RPMI7951 (cell line): Measurements from ENCODE around the gene TMPRSS11D. TPM values are rescaled to one million over a fixed set of nuclear protein-coding genes. Genes with fewer than 3 reads are reported as not detected.

Experiments
- DNase-seq: peaks from one replicate; pipeline ENCODE4 v3.0.0-alpha.2; 2012; ENCODE audit warnings: low read depth
- total RNA-seq: library from RNA; depleted of rRNA; stranded (reverse); fragments of >200 nt; shearing (Covaris generic); gene quantifications from 2 replicates; pipeline ENCODE4 v1.2.3, GENCODE V29; 2014; rRNA removed

Gene TMPRSS11D, protein sequence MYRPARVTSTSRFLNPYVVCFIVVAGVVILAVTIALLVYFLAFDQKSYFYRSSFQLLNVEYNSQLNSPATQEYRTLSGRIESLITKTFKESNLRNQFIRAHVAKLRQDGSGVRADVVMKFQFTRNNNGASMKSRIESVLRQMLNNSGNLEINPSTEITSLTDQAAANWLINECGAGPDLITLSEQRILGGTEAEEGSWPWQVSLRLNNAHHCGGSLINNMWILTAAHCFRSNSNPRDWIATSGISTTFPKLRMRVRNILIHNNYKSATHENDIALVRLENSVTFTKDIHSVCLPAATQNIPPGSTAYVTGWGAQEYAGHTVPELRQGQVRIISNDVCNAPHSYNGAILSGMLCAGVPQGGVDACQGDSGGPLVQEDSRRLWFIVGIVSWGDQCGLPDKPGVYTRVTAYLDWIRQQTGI
- total RNA-seq = not detected in 2 replicates

DNA sequence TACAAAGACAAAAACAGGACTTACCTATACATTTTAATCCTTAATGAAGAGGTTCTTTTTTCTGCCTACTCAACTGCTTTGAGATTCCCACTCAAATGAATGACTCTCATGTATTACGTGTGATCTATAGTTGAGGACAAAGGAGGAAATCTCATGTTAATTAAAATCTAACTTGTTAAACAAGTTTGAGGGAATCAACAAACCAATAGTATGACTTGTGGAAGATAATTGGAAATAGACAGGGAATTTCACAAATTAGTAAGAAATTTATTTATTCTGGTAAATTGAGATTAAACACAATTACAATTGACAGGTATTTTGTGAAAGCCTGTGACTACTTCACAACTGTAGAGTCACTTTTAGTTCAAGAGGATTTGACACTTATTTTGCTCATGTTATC, at the start of gene TMPRSS11D:
TSS of gene TMPRSS11D (minus strand) at position 101 of the 400 bp plus-strand sequence. CDS start at position 32, 69 bp downstream.
- no peak for DNase-seq

DNA sequence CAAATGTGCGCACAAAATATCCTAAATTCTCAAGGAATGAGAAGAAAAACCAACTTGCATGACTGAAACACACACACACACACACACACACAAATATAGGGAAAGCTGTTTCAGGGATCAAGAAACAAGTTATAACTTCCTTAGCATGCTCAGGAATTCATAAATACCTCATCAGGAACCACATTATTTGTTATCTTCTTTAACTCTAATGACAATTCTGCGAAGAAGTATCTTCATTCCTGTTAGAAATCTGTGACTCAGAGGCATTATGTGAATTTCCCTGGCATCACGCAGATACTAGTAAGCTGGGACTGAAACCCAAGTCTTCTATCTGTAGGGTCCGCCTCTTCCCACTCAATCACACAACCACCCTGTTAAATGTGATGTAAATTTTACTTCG, 49.2 kb upstream of the TMPRSS11D start:
- DNase-seq = no peak

DNA sequence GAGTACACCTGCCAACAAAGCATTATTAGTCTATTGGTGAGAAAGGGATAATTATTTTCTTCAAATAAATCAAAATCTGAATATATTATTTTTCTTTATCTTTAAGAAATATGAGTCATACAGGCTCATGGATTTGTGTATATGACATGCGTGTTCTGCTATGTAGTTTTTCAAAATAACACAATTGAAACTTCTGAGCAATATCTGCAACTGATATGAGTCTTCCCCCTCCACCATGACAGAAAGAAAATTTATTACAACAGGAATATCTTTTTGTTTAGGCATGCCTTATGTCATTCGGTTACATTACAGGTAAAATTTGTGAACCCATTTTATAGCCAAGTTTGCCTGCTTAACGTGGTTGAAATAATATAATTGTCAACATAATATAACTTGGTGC, 47.5 kb upstream of the TMPRSS11D start:
- no peak for DNase-seq

DNA sequence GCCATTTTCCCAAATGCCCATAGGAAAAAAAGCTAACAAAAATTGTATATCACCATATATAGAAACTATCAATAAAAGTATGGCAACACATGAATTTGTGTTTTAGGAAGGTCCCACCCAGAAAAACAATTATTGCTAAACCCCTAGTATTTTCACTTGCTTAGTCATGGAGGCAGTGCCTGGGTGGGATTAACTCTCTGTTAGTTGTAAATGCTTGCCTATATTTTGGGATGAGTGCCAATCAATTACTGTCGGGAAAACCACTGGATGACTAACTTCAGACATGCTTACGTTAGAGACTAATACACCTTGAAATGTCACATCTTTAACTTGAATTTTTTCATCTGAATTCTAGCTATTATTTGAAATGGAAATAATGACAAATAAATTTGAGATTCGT, 45.6 kb upstream of the TMPRSS11D start:
- peak; percentile 28 for DNase-seq

DNA sequence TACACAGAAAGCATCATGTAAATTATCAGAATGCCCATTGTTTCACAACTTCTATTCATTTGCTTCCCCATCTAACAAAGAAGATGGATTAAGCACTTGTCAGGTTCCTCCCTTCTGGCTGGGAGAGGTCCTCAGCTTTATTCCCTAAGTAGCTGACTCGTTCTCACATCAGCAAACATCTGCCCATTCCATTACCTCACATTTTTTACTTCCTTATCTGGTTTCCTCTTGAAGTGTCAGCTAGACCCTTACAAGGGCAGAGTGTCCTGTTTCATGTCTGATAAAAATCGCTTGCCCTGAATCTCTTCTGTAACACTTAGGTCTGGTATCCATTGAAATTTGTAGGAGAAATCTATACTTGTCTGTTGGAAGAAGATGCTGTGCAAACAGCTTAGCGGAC, 44.7 kb upstream of the TMPRSS11D start:
- no peak for DNase-seq

DNA sequence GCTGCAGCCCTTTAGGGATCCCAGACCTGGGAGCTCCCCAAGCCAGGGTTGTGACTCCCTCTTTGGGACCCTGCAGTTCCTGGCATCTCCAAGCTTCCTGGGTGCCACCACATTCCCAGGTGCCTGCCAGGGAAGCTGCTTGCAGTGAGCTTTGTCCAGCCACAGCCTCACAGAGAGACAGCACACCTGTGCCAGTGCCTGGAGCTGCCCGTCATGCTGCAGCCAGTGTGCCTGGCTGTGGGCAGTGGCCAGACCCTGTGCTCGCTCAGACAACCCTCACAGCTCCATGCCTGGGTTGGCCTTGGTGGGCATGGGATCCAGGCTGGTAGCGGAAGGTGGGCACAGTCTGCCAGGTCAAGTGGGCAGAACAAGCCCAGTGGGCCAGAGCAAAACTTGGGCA, 43.4 kb upstream of the TMPRSS11D start:
- DNase-seq = no peak

DNA sequence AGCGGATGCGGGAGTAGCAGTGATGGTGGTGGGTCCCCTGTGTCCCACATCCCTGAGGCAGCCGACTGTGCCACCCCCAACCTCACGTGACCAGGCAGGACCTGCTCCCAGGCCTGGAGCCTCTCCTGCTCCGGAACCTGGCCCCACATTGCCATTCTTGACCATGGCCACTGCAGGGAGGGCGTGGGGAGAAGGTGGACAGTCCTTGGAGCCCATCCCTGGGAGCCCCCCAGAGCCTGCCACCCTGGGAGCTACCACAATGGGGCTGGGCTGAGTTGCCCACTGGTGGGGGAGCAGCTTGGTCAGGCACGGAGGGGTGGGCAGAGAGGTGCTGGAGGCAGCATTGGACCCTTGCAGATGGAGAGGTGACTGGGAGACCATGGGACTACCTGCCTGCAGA, 42.7 kb upstream of the TMPRSS11D start:
- no peak for DNase-seq

DNA sequence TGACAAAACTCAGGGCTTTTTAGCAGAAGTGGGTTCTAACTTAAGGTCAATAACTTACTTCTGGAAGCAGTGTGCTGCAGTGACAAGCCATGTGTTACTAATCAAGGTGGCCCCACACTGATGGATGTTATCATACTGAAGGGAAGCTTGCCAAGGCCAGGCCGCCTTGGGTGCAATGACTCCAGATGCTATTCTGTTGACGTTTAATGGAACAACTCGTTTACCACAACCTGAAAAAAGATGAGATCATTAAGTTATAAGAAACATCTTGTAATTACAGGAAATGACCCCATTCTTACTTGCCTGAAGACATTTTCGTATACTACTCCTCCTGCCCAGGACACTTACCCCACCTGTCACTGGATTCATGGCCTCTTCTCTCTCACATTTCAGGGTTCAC, 38.9 kb upstream of the TMPRSS11D start:
- peak; percentile 52 for DNase-seq

DNA sequence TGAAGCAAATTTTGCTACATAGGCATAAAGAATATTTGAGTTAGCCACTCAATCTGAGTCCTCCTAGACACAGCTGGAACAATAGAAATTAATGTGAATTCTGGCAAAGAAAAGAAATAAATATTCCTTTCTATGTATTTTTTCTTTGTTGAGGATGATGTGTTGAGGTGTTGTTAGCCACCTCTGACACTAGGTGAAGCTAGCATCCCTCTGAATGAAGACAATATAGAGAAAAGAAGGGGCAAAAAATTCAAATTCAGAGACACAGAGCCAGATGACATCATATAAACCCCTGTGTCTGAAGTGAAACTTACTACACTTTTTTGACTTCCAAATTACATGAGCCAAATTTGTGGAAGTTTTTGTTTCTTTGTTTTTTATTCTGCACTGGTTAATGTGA, 34.6 kb upstream of the TMPRSS11D start:
- DNase-seq = no peak

DNA sequence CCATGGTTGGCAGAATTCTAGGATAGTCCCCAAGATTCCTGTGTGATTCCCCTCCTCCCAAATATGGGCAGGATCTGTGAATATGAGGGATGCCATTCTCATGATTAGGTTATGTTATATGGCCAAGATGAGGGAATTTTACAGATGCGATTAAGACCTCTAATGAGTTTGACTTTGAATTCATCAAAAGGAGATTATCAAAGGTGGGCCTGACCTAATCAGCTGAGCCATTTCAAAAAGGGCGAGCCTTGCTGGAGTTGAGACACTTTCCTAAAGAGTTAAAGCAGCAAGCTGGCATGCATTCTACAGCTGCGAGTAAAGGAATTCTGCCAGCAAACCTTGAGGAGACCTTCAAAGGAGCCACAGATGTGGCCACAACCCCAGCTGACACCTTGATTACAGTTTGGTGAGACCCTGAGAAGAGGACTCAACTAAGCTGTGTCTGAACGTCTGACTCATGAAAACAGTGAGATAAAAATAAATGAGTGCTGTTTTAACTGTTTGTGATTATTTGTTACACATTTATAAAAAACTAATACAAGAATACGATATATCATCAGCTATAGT, 31.7 kb upstream of the TMPRSS11D start:
- DNase-seq = no peak

DNA sequence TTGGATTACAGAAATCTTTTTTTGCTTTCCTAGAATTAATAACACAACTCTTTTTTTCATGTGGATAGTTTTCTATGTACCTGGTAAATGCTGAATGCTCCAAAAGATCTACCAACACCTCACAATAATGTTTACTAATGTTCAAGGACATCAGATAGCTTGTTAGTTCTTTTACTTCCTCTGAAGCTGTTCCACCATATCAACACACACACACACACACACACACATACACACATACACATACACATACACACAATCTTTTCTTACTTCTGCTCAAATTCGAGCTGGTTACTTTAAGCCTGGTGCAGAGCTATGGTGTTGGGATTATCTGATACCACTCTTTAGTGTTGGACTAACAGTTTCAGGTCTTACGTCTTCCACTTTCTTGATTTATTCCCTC, 28.3 kb upstream of the TMPRSS11D start:
- no peak for DNase-seq

DNA sequence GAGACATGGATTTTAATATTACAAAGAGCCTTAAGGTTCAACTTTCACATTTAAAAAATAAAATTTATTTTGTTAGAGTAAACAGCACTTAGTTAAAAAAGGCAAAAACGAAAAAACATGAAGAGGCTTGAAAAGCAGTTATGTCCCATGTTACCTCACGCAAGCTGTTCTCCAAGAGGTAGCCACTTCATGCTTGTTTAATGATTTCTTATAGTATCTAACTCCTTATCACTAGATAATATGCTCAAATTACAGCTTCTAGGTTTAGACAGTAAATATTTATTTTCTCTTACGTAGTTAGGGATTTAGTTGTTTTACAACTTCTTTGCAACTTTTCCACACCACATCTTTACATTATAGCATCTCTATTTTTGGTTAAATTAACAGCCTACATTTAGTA, 27.8 kb upstream of the TMPRSS11D start:
- DNase-seq = no peak

DNA sequence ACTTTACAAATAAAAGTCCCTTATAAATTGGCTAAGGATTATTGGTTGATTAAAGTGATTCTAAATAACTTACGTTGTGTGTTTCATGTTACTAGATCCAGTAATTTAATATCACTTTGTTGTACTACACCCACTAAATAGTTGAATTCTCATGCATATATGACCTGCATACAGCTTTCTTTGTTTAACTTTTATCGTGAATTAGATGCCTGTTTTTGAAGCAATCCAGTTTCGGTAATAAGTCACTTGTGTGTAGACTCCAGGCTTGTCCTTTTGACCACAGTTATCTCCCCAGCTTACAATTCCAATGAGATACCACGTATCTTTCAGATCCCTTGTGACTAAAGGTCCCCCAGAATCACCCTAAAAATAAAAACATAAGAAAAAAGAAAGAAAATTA, 27.3 kb upstream of the TMPRSS11D start:
- no peak for DNase-seq

DNA sequence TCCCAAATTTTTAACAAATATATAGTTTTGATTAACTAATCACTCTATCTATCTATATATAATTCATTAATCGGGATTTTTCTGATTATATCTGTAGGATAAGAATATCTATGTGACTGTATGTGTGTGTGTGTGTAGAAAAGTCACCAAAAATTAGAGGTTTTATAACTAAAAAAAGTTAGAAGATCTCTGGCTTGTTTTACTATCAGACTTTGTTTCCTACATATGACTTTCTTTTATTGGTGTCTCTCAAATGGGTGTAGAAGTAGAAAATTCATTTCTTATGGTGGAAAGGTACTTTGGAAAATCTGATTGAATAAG, 26.7 kb upstream of the TMPRSS11D start:
- DNase-seq = no peak

DNA sequence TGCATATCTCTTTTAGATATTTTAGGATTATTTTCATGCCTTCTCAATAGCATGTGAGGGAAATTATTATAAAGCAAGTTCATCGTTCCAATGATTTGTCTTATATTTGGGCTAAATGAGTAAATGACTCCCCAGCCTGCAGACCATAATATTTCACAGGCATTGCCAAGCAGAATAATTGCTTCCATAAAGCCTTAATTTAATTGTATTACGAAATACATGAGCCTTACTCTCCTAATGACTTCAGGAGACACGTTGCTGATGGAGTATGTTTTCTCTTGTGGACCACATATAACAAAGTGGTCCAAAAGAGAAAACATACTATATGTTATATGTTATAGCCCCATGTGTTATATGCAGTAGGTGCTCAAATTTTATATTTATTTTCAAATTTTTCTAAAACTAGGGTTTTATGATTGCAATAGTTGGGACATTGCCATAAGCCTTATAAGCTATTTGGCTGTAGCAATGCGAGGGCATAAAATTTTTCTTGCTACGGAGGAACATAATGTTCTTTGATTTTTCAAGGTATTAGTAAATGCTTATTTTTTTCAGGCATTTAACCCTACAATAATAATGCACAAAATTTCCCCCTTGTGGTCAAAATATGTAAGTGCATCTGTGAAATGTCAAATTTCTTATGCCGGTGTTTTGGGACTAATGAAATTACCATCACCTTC, 26.2 kb upstream of the TMPRSS11D start:
- peak; percentile 31 for DNase-seq

DNA sequence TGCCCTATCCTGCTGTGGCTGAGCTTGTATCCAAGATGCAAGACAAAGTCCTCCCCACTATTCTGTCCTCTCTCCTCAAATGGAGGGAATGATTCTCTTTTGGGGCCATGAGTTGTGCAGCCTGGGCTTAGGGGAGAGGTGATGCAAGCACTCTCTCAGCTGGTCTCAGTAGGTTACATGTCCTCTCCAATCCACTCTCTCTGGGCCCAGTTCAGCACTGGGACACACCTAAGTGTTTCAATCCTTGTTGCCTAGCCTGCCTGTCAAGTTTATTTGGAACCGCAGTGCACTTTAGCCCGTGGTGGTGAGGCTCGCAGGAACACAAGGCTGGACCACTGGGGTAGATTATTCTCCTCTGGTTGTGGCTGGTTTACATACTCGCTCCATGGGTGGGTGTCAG, 23.8 kb upstream of the TMPRSS11D start:
- DNase-seq = no peak

DNA sequence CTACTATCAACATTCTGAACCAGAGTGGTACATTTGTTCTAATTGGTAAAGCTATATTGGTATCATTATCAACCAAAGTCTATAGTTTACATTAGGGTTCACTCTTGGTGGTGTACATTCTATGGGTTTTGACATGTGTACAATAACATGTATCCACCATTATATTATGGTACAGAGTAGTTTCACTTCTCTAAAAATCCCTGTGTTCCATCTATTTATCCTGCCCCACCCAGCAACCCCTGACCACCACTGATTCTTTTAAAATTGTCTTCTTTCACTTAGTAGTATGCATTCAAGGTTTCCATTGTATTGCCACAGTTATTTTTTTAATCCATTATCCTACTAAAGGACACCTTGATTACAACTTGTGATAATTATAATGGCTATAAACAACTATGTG, 15.3 kb upstream of the TMPRSS11D start:
- DNase-seq = no peak

DNA sequence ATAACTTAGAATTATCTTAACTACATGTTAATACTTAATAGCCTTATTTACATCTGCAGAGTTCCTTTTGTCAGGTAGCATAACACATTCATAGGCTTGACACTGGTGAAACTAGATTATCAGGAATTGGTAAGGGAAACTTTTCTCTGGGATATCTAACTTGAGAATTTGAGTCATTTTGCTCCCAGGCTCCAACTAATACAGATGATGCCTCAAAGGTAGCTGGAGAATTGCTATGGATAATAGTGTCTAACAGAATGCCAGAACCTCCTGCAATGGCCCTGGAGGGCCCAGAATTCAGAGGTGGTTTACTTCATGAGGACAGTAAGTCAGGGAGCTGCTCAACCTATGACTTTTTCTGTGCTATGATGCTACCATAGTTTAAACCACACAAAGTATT, 13.9 kb upstream of the TMPRSS11D start:
- DNase-seq = no peak

DNA sequence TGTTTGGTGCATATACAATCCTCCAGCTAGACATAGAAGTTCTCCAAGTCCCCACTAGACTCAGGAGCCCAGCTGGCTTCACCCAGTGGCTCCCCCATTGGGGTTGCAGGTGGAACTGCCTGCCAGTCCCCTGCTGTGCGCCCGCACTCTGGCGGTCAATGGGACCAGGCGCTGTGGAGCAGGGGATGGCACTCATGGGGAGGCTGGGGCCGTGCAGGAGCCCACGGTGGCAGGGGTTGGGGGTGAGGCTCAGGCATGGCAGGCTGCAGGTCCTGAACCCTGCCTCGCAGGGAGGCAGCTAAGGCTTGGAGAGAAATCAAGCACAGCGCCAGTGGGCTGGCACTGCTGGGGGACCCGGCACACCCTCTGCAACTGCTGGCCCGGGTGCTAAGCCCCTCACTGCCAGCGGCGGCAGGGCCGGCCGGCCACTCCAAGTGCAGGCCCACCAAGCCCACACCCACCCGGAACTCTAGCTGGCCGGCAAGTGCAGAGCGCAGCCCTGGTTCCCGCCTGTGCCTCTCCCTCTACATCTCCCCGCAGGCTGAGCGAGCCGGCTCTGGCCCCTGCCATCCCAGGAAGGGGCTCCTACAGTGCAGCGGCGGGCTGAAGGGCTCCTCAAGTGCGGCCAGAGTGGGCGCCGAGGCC, 12.7 kb upstream of the TMPRSS11D start:
- no peak for DNase-seq

DNA sequence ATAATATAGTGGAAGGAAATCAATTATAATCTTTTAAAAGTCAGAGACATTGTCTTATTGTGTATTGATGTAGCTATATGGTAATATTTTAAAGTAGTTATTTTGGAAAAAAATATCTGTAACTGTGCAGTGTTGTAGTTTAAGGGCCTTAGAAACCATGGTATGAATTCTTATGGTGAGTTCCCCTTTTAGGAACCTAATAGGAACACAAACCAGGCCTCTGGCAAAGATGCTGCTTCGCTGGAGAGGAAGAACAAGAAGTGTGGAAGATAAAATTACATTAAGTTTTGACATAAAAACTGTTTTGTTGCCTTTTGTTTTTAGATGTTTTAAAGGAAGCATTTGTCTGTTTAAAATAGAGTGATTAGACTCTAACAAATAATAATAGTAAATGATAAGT, 10.9 kb upstream of the TMPRSS11D start:
- DNase-seq = no peak

DNA sequence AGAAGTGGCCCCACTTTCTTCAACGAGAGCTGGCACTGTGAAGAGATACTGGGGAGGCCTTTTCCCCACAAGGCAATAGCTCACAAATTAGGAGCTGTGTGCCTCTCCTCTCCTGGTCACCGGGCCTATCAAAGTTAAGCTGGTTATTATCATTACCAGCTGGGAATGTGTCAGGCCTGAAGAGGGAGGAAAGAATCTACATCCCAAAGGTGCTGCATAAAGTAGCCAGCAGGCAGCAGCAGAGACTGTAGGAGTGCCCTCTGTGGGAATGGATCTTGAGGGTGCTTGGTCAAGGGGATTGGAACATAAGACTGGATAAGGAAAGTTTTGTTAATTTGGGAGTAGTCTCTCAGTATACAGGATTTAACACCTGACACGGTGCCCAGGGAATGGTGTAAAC, 9.1 kb upstream of the TMPRSS11D start:
- DNase-seq = peak; percentile 8

DNA sequence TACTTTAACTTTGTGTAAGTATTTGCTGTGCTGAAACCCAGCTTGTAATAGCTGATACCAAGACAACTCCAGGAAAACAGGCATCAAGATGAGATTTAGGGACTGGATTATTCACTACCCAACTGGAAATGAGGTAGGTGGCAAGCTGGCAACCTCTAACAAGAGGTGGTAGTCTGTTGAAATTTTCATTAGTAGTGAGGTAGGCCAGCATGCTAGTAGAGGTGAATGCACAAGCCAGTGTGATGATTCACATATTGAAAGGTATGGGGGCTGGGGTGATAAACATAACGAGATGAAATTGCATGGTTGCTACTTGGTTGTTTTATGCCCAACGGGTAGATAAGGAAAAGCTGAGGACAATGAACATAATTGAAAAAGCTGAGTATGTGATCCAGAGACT, 8.5 kb upstream of the TMPRSS11D start:
- DNase-seq = no peak

DNA sequence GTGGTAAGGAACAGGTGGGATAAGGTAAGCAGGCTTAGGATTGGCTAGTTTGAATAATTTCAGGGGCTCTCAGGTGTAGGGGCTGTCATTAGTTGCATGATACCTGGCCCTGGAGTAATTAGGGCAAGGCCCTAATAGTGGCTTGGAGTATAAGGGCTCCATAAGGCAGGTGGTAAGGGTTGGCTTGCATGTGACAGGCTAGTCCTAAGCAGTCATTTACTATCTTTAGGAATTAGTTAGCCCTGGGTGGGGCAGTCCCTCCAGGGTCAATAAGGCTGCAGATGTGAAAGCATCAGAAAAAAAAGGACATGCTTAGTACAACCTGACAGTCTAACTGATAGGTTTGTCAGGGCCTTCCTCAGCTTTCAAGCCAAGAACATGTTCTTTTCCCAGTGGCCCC, 7.8 kb upstream of the TMPRSS11D start:
- no peak for DNase-seq
